Mesenchymal stem cell (in vitro differentiated cells and primary cell): ENCODE measurements around the gene PCSK6.

Experiments
- DNase-seq: peaks from one replicate; pipeline ENCODE4 v3.0.0-alpha.2; 2013
- H2AFZ ChIP-seq: one replicate; pipeline ENCODE4 v1.6.1; 2013; ENCODE audit warnings: low read depth, mild to moderate bottlenecking, control low read depth, inconsistent platforms, low read length, moderate library complexity
- H2AK5ac ChIP-seq: 2 replicates; pipeline ENCODE4 v1.6.1; 2013; ENCODE audit warnings: low read length, moderate library complexity, mild to moderate bottlenecking, inconsistent platforms; ENCODE audit not compliant: severe bottlenecking
- H2BK120ac ChIP-seq: one replicate; pipeline ENCODE4 v1.6.1; 2013; ENCODE audit warnings: low read depth, mild to moderate bottlenecking, inconsistent platforms, low read length, moderate library complexity
- H2BK12ac ChIP-seq, 2 experiments: one replicate each; pipeline ENCODE4 v1.6.1; 2013; ENCODE audit warnings: inconsistent platforms in 2 of 2, low read length in 2 of 2, mild to moderate bottlenecking in 2 of 2, moderate library complexity in 2 of 2, control low read depth in 1 of 2
- H2BK15ac ChIP-seq: one replicate; pipeline ENCODE4 v1.6.1; 2013; ENCODE audit warnings: mild to moderate bottlenecking, low read depth, inconsistent platforms; ENCODE audit not compliant: poor library complexity, severe bottlenecking
- H2BK5ac ChIP-seq: 2 replicates; pipeline ENCODE4 v1.6.1; 2013; ENCODE audit warnings: low read depth, mild to moderate bottlenecking, low read length, control low read depth, inconsistent platforms; ENCODE audit not compliant: poor library complexity, severe bottlenecking
- H3K14ac ChIP-seq, 2 experiments: one replicate each; pipeline ENCODE4 v1.6.1; 2013; ENCODE audit warnings: inconsistent platforms in 2 of 2, low read length in 2 of 2, control low read depth in 1 of 2, mild to moderate bottlenecking in 1 of 2, moderate library complexity in 1 of 2
- H3K18ac ChIP-seq, 2 experiments: one replicate each; pipeline ENCODE4 v1.6.1; 2013; ENCODE audit warnings: inconsistent platforms in 2 of 2, low read length in 2 of 2, control low read depth in 1 of 2, low read depth in 1 of 2, mild to moderate bottlenecking in 1 of 2
- H3K23ac ChIP-seq, 2 experiments: one replicate each; pipeline ENCODE4 v1.6.1; 2013; ENCODE audit warnings: inconsistent platforms in 2 of 2, low read length in 2 of 2, mild to moderate bottlenecking in 2 of 2, moderate library complexity in 2 of 2, control low read depth in 1 of 2
- H3K27ac ChIP-seq: 2 replicates; pipeline ENCODE4 v1.5.1; 2013; ENCODE audit warnings: mild to moderate bottlenecking, moderate library complexity, low read length, control low read depth, inconsistent platforms; ENCODE audit not compliant: poor library complexity, severe bottlenecking
- H3K27me3 ChIP-seq, 2 experiments: 2 replicates each; pipeline versions ENCODE4 v1.6.1 to v1.7.0; 2013; ENCODE audit warnings: low read length in 2 of 2, mild to moderate bottlenecking in 2 of 2, moderate library complexity in 2 of 2, control low read depth in 1 of 2, inconsistent platforms in 1 of 2; ENCODE audit not compliant: control insufficient read depth in 1 of 2, insufficient read depth in 1 of 2
- H3K36me3 ChIP-seq, 2 experiments: 2 replicates each; pipeline versions ENCODE4 v1.6.1 to v1.7.0; 2013; ENCODE audit warnings: low read length in 2 of 2, control low read depth in 1 of 2, inconsistent platforms in 1 of 2, low read depth in 1 of 2, mild to moderate bottlenecking in 1 of 2; ENCODE audit not compliant: insufficient read depth in 2 of 2, control insufficient read depth in 1 of 2
- H3K4ac ChIP-seq, 2 experiments: one replicate each; pipeline ENCODE4 v1.6.1; 2013; ENCODE audit warnings: inconsistent platforms in 2 of 2, low read length in 2 of 2, mild to moderate bottlenecking in 2 of 2, moderate library complexity in 2 of 2, control low read depth in 1 of 2, low read depth in 1 of 2
- H3K4me1 ChIP-seq: 2 replicates; pipeline ENCODE4 v1.6.1; 2013; ENCODE audit warnings: low read depth, low read length, control low read depth; ENCODE audit not compliant: control insufficient read depth, insufficient read depth
- H3K4me2 ChIP-seq: 2 replicates; pipeline ENCODE4 v1.6.1; 2013; ENCODE audit warnings: low read length, mild to moderate bottlenecking, inconsistent platforms; ENCODE audit not compliant: poor library complexity, severe bottlenecking
- H3K4me3 ChIP-seq, 2 experiments: 2 replicates each; pipeline versions ENCODE4 v1.5.1 to v1.7.0; 2013; ENCODE audit warnings: low read length in 2 of 2, mild to moderate bottlenecking in 2 of 2, control low read depth in 1 of 2, low read depth in 1 of 2; ENCODE audit not compliant: insufficient read depth in 1 of 2
- H3K79me1 ChIP-seq: replicated peaks from 2 replicates; pipeline ENCODE4 v1.6.1; 2013; ENCODE audit warnings: mild to moderate bottlenecking, control low read depth, low read length, inconsistent platforms; ENCODE audit not compliant: poor library complexity, severe bottlenecking
- H3K9ac ChIP-seq: 2 replicates; pipeline ENCODE4 v1.7.0; 2013; ENCODE audit warnings: mild to moderate bottlenecking, low read length, moderate library complexity
- H3K9me3 ChIP-seq: 2 replicates; pipeline ENCODE4 v1.7.0; 2013; ENCODE audit warnings: mild to moderate bottlenecking, low read length; ENCODE audit not compliant: control insufficient read depth
- H4K8ac ChIP-seq: one replicate; pipeline ENCODE4 v1.6.1; 2013; ENCODE audit warnings: inconsistent platforms, mild to moderate bottlenecking, low read length, moderate library complexity
- H4K91ac ChIP-seq: one replicate; pipeline ENCODE4 v1.6.1; 2013; ENCODE audit warnings: mild to moderate bottlenecking, low read length, inconsistent platforms
- WGBS: methylation state at CpG from one replicate; pipeline ENCODE4 v1.1.7; 2013; ENCODE audit warnings: mixed read lengths; 5-methylcytosine and 5-hydroxymethylcytosine counted together

The PCSK6 gene

DNA sequence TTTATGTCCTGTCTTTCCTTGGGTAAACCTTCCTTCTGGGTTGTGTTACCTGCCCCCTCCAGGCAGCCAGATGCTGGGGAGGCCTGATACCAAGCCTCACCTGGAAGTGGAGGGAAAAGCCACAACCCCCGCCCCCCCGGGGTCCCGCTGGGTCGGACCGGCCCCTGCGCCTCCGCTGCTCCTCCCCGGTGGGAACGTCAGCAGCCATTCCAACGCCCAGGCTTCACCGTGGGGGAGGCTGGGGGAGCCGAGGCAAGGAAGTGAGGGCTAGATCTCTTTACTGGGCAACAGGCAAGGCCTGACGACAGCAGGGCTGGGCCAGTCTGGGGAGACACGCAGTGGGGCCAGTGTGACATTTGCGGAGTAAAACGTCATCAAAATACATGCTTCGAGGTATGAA, 141.5 kb downstream of the PCSK6 start:
- Histone ChIP-seq H2AK5ac (no peak overlapping the region), H2BK12ac (no peak overlapping the region), H3K18ac (no peak overlapping the region), H2AFZ (no peak overlapping the region), H4K91ac (no peak overlapping the region), H4K8ac (no peak overlapping the region), H2BK5ac (no peak overlapping the region), H2BK120ac (no peak overlapping the region), H3K9me3 (no peaks in the 10 kb centered on the region), H3K4me2 (no peak overlapping the region), H3K36me3 (no peaks in the 10 kb centered on the region), H3K14ac (peak overlapping the region in 1 of 2 experiments; percentile 93), H3K27ac (no peak overlapping the region), H3K79me1 (no peaks in the 10 kb centered on the region), H3K9ac (no peak overlapping the region), H3K4ac (no peak overlapping the region), H3K23ac (no peak overlapping the region), H3K4me3 (no peak overlapping the region), H3K27me3 (peaks cover 4 to 18% of the 10 kb centered on the region in 2 experiments), H2BK15ac (no peak overlapping the region), H3K4me1 (no peaks in the 10 kb centered on the region)
- 59% methylated on average over 17 of the region's 17 CpGs for WGBS
- DNase-seq = no peak

DNA sequence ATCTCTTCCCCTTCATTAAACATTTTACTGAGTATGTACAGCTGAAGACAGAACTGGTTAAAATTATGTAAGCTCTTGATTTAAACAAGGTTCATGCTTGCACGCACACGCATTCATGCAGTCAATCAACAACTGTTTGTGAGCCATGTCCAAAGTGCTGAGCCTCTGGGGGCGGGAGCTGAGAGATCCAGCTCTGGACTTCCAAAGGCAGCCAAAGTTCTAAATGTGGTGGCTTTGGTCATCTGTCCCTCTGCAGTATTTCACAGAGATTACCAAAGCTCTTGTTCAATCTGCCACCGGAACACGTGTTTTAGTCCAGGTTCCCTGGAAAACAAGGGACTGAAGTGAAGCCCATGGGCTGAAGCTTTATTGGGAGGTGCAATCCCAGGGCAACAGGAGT, 142.1 kb downstream of the PCSK6 start:
- Histone ChIP-seq H3K79me1 (no peaks in the 10 kb centered on the region), H4K8ac (no peak overlapping the region), H3K9ac (no peak overlapping the region), H2BK5ac (no peak overlapping the region), H3K4ac (no peak overlapping the region), H3K4me3 (no peak overlapping the region), H3K27me3 (peaks cover 4 to 18% of the 10 kb centered on the region in 2 experiments), H3K18ac (no peak overlapping the region), H3K4me1 (no peaks in the 10 kb centered on the region), H2AFZ (no peak overlapping the region), H2BK15ac (no peak overlapping the region), H2BK120ac (no peak overlapping the region), H3K36me3 (no peaks in the 10 kb centered on the region), H3K27ac (no peak overlapping the region), H3K9me3 (no peaks in the 10 kb centered on the region), H3K23ac (no peak overlapping the region), H2AK5ac (no peak overlapping the region), H4K91ac (no peak overlapping the region), H3K14ac (peak overlapping the region in 1 of 2 experiments; percentile 48), H3K4me2 (no peak overlapping the region), H2BK12ac (no peak overlapping the region)
- WGBS = 69% methylated on average over 5 of the region's 5 CpGs
- no peak for DNase-seq

DNA sequence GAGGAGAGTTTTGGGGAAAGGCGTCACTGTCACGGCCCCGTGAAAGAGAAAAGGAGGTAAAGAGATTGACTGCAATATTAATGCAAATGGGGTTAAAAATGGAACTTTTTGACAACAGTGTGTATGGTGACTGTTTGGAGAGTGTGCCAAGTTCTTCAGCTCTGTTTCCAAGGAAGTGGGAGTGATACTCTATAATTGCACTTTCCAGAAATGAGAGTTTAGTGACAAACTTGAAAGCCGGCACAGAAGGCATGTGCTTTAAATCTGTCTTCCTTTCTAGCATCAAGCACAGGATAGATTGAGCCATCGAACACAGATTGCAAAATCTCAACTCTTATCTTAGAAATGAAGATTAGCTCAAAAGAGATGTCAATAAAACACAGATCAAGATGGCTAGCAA, 142.6 kb downstream of the PCSK6 start:
- no peak overlapping the region for H2BK15ac ChIP-seq
- WGBS = 86% methylated on average over 4 of the region's 5 CpGs

DNA sequence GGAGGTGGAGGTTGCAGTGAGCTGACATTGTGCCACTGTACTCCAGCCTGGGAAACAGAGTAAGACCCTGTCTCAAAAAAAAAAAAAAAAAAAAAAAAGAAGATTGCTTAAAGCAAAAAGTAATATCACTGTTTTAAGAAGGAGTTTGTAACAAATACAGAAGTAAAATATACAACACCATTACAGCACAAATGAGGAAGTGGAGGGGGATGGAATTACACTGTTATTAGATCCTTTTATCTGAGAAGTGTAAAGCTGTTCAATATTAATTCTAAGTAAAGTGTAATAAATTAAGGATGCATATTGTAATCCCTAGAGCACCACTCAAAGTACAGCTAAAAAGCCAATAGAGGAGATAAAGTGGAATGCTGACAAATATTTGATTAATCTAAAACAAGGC, 147.5 kb downstream of the PCSK6 start:
- H2AFZ ChIP-seq = no peak overlapping the region
- H2BK5ac ChIP-seq = no peak overlapping the region
- H4K8ac ChIP-seq = no peak overlapping the region
- H3K27me3 ChIP-seq = peaks cover 0 to 5% of the 10 kb centered on the region in 2 experiments
- H3K9me3 ChIP-seq = no peaks in the 10 kb centered on the region
- H3K18ac ChIP-seq = no peak overlapping the region
- no peak overlapping the region for H3K9ac ChIP-seq
- no peak overlapping the region for H2BK120ac ChIP-seq
- DNase-seq = no peak
- no peak overlapping the region for H3K14ac ChIP-seq
- no peaks in the 10 kb centered on the region for H3K79me1 ChIP-seq
- H2AK5ac ChIP-seq = no peak overlapping the region
- H3K4me2 ChIP-seq = no peak overlapping the region
- no peak overlapping the region for H3K23ac ChIP-seq
- H2BK12ac ChIP-seq = no peak overlapping the region
- H3K36me3 ChIP-seq = no peaks in the 10 kb centered on the region
- H3K4ac ChIP-seq = no peak overlapping the region
- H4K91ac ChIP-seq = no peak overlapping the region
- no peak overlapping the region for H2BK15ac ChIP-seq
- no peak overlapping the region for H3K4me3 ChIP-seq
- no peaks in the 10 kb centered on the region for H3K4me1 ChIP-seq
- H3K27ac ChIP-seq = no peak overlapping the region

More for the DNA sequence above, 142.6 kb downstream of the PCSK6 start:
- H3K4me1 ChIP-seq = no peaks in the 10 kb centered on the region
- H3K23ac ChIP-seq = no peak overlapping the region
- no peak overlapping the region for H3K4me3 ChIP-seq
- H4K91ac ChIP-seq = no peak overlapping the region
- no peak overlapping the region for H2AK5ac ChIP-seq
- no peak overlapping the region for H4K8ac ChIP-seq
- H3K79me1 ChIP-seq = no peaks in the 10 kb centered on the region
- H2BK5ac ChIP-seq = no peak overlapping the region
- H3K14ac ChIP-seq = no peak overlapping the region
- H3K36me3 ChIP-seq = no peaks in the 10 kb centered on the region
- H3K4ac ChIP-seq = no peak overlapping the region
- H3K27me3 ChIP-seq = peaks cover 4 to 18% of the 10 kb centered on the region in 2 experiments
- no peaks in the 10 kb centered on the region for H3K9me3 ChIP-seq
- no peak overlapping the region for H2BK120ac ChIP-seq
- H3K27ac ChIP-seq = no peak overlapping the region
- H3K9ac ChIP-seq = no peak overlapping the region
- no peak overlapping the region for H3K18ac ChIP-seq
- H3K4me2 ChIP-seq = no peak overlapping the region
- no peak overlapping the region for H2BK12ac ChIP-seq
- H2AFZ ChIP-seq = no peak overlapping the region
- no peak for DNase-seq
